ENCODE data around the gene CFAP210. TPM values are rescaled to one million over a fixed set of nuclear protein-coding genes. Genes with fewer than 3 reads are reported as not detected.
"Not testable (repeated sequence)": the region's sequence is repeated elsewhere in the genome, so short reads cannot be mapped to it uniquely, and the experiment has no call there.

The CFAP210 gene
- total RNA-seq, 2 donors from 2014 or later, result 0.70 to 1.9 TPM

- WGBS, 2 experiments (ENCODE audit: insufficient coverage in 1 of 2, insufficient read length in 1 of 2), result 85 to 100% methylated on average over 1 to 3 of the region's 3 CpGs
- Histone ChIP-seq H3K9ac (ENCODE audit: extremely low read depth, low read length, poor library complexity, severe bottlenecking) (no peak overlapping the region), H3K4me3 (ENCODE audit: low read length) (no peak overlapping the region), H3K27me3 (ENCODE audit: control insufficient read depth, insufficient read depth, low read length, poor library complexity, severe bottlenecking) (no peaks in the 10 kb centered on the region), H3K27ac (ENCODE audit: low read depth, low read length) (no peak overlapping the region), H3K9me3 (ENCODE audit: control insufficient read depth, low read length) (no peaks in the 10 kb centered on the region), H3K4me1 (ENCODE audit: control insufficient read depth, insufficient read depth, low read length) (no peaks in the 10 kb centered on the region), H3K36me3 (ENCODE audit: control insufficient read depth, insufficient read depth, low read length) (peaks cover 33% of the 10 kb centered on the region)
- DNase-seq, result peak; percentile 9
- TF ChIP-seq, protein P1, sequence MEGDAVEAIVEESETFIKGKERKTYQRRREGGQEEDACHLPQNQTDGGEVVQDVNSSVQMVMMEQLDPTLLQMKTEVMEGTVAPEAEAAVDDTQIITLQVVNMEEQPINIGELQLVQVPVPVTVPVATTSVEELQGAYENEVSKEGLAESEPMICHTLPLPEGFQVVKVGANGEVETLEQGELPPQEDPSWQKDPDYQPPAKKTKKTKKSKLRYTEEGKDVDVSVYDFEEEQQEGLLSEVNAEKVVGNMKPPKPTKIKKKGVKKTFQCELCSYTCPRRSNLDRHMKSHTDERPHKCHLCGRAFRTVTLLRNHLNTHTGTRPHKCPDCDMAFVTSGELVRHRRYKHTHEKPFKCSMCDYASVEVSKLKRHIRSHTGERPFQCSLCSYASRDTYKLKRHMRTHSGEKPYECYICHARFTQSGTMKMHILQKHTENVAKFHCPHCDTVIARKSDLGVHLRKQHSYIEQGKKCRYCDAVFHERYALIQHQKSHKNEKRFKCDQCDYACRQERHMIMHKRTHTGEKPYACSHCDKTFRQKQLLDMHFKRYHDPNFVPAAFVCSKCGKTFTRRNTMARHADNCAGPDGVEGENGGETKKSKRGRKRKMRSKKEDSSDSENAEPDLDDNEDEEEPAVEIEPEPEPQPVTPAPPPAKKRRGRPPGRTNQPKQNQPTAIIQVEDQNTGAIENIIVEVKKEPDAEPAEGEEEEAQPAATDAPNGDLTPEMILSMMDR (conservative IDR thresholded peaks at IDR 0.05), result no peak
- no peaks in the 10 kb centered on the region for H3K9me3 Mint-ChIP-seq
- H3K27ac Mint-ChIP-seq, result no peak overlapping the region
- no peaks in the 10 kb centered on the region for H3K27me3 Mint-ChIP-seq (ENCODE audit: insufficient read depth)
- H3K36me3 Mint-ChIP-seq (ENCODE audit: low read depth), result peaks cover 30% of the 10 kb centered on the region
- no peaks in the 10 kb centered on the region for H3K4me1 Mint-ChIP-seq
- no peak overlapping the region for H3K4me3 Mint-ChIP-seq
Measured at GRCh38 chr2:169702996-169703395, 8.8 kb upstream of the CFAP210 start.

DNA sequence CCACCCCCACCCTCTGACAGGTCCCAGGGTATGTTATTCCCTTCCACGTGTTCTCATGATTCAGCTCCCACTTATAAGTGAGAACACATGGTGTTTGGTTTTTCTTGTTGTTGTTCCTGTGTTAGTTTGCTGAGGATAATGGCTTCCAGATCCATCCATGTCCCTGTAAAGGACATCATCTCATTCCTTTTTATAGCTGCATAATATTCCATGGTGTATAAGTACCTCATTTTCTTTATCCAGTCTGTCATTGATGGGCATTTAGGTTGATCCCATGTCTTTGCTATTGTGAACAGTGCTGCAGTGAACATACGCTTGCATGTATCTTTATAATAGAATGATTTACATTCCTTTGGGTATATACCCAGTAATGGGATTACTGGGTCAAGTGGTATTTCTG lies 5.0 kb upstream of the CFAP210 start:
- H3K27ac Mint-ChIP-seq; H3K27me3 ChIP-seq (ENCODE audit: control insufficient read depth, insufficient read depth, low read length, poor library complexity, severe bottlenecking); H3K9me3 ChIP-seq (ENCODE audit: control insufficient read depth, low read length); H3K27ac ChIP-seq (ENCODE audit: low read depth, low read length); H3K4me1 ChIP-seq (ENCODE audit: control insufficient read depth, insufficient read depth, low read length); H3K9me3 Mint-ChIP-seq; H3K4me3 ChIP-seq (ENCODE audit: low read length); H3K9ac ChIP-seq (ENCODE audit: extremely low read depth, low read length, poor library complexity, severe bottlenecking); H3K4me1 Mint-ChIP-seq; H3K4me3 Mint-ChIP-seq; H3K27me3 Mint-ChIP-seq (ENCODE audit: insufficient read depth): not testable (repeated sequence)
- WGBS, 2 experiments (ENCODE audit: insufficient coverage in 1 of 2, insufficient read length in 1 of 2), result 88% methylated on average over 2 of the region's 2 CpGs; no CpG with 5 or more reads in 1 of the 2 experiments
- peak; percentile 6 for DNase-seq
- peaks cover 43% of the 10 kb centered on the region for H3K36me3 ChIP-seq (ENCODE audit: control insufficient read depth, insufficient read depth, low read length)
- peaks cover 32% of the 10 kb centered on the region for H3K36me3 Mint-ChIP-seq (ENCODE audit: low read depth)

DNA sequence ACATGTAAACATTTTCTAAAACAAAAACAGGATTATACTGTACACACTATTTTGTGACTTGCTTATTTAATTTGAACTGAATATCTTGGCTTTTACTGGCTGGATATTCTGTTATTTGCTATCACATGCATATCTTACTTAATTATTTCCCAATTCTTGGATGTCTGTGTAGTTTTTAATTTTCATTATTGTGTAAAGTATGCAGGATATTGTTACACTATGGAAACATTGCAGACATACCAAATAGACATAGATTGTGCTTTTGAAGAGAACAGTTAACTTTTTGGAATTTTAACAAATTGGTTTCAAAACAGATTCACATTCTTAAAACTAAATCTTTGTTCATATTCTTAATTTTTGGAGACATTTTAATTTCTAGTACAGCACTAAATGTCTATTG lies 2.2 kb upstream of the CFAP210 start:
- Histone ChIP-seq H3K4me1 (ENCODE audit: control insufficient read depth, insufficient read depth, low read length) (no peaks in the 10 kb centered on the region), H3K9ac (ENCODE audit: extremely low read depth, low read length, poor library complexity, severe bottlenecking) (no peak overlapping the region), H3K36me3 (ENCODE audit: control insufficient read depth, insufficient read depth, low read length) (peaks cover 29% of the 10 kb centered on the region), H3K9me3 (ENCODE audit: control insufficient read depth, low read length) (no peaks in the 10 kb centered on the region), H3K27ac (ENCODE audit: low read depth, low read length) (no peak overlapping the region), H3K27me3 (ENCODE audit: control insufficient read depth, insufficient read depth, low read length, poor library complexity, severe bottlenecking) (peaks cover 5% of the 10 kb centered on the region), H3K4me3 (ENCODE audit: low read length) (no peak overlapping the region)
- Mint-ChIP-seq H3K36me3 (ENCODE audit: low read depth) (peaks cover 25% of the 10 kb centered on the region), H3K4me1 (no peaks in the 10 kb centered on the region), H3K9me3 (no peaks in the 10 kb centered on the region), H3K4me3 (no peak overlapping the region), H3K27ac (no peak overlapping the region), H3K27me3 (ENCODE audit: insufficient read depth) (peaks cover 14% of the 10 kb centered on the region)
- TF ChIP-seq, protein P1 (conservative IDR thresholded peaks at IDR 0.05), result no peak
- DNase-seq, result no peak

- H3K36me3 ChIP-seq (ENCODE audit: control insufficient read depth, insufficient read depth, low read length), result peaks cover 26% of the 10 kb centered on the region
- peak overlapping the region; percentile 94 for H3K9ac ChIP-seq (ENCODE audit: extremely low read depth, low read length, poor library complexity, severe bottlenecking)
- no peaks in the 10 kb centered on the region for H3K9me3 Mint-ChIP-seq
- no peaks in the 10 kb centered on the region for H3K9me3 ChIP-seq (ENCODE audit: control insufficient read depth, low read length)
- peak overlapping the region; percentile 78 for H3K4me3 Mint-ChIP-seq
- H3K27me3 Mint-ChIP-seq (ENCODE audit: insufficient read depth), result peaks cover 17% of the 10 kb centered on the region
- peak overlapping the region; percentile 72 for H3K27ac ChIP-seq (ENCODE audit: low read depth, low read length)
- 66 to 96% methylated on average over 3 to 8 of the region's 8 CpGs for WGBS, 2 experiments (ENCODE audit: insufficient coverage in 1 of 2, insufficient read length in 1 of 2)
- H3K4me1 Mint-ChIP-seq, result no peaks in the 10 kb centered on the region
- TF ChIP-seq, protein P1 (conservative IDR thresholded peaks at IDR 0.05), result no peak
- H3K36me3 Mint-ChIP-seq (ENCODE audit: low read depth), result peaks cover 17% of the 10 kb centered on the region
- H3K27me3 ChIP-seq (ENCODE audit: control insufficient read depth, insufficient read depth, low read length, poor library complexity, severe bottlenecking), result peaks cover 5% of the 10 kb centered on the region
- peak overlapping the region; percentile 92 for H3K27ac Mint-ChIP-seq
- H3K4me3 ChIP-seq (ENCODE audit: low read length), result peak overlapping the region; percentile 98
- H3K4me1 ChIP-seq (ENCODE audit: control insufficient read depth, insufficient read depth, low read length), result no peaks in the 10 kb centered on the region
- no peak for DNase-seq
Measured at GRCh38 chr2:169694894-169695260, 672 bp upstream of the CFAP210 start.

Measured in endodermal cell (in vitro differentiated cells).